WTC11 (cell line): ENCODE results near the gene NSMF. TPM values are rescaled to one million over a fixed set of nuclear protein-coding genes. Genes with fewer than 3 reads are reported as not detected.

ENCODE experiments used
- ATAC-seq: fragments of 200-7000 bp; cut with Tn5 transposase; 2 replicates; pipeline ENCODE4 v1.10.0; 2021; ENCODE audit warnings: mild to moderate bottlenecking, moderate library complexity
- CTCF ChIA-PET: fragments of 300-600 bp; sonication (Branson Sonifier 250); formaldehyde crosslinking; loops from one replicate; lab custom pipeline; 2021; ENCODE audit warnings: antibody characterized with exemption; lab: Charles Lee
- POLR2A ChIA-PET: fragments of 350-600 bp; sonication (Branson Sonifier 250); formaldehyde crosslinking; loops from one replicate; lab custom pipeline; 2021; ENCODE audit warnings: antibody characterized with exemption; lab: Charles Lee
- DNase-seq: peaks from one replicate; pipeline ENCODE4 v3.0.0; 2021; ENCODE audit warnings: low spot score
- H3K27ac Mint-ChIP-seq: 2 replicates; pipeline ENCODE4 v1.8.0; 2021; ENCODE audit warnings: mixed read lengths
- H3K27me3 Mint-ChIP-seq: 2 replicates; pipeline ENCODE4 v1.8.0; 2021; ENCODE audit warnings: low read depth, mild to moderate bottlenecking, moderate library complexity, mixed read lengths
- H3K36me3 Mint-ChIP-seq: 2 replicates; pipeline ENCODE4 v1.8.0; 2021; ENCODE audit warnings: mixed read lengths
- H3K4me1 Mint-ChIP-seq: 2 replicates; pipeline ENCODE4 v1.8.0; 2022; ENCODE audit warnings: mixed read lengths
- H3K4me3 Mint-ChIP-seq: 2 replicates; pipeline ENCODE4 v1.8.0; 2021; ENCODE audit warnings: mild to moderate bottlenecking, moderate library complexity, mixed read lengths
- H3K9me3 Mint-ChIP-seq: 2 replicates; pipeline ENCODE4 v1.8.0; 2021; ENCODE audit warnings: mixed read lengths
- GRHL2 ChIP-seq: fragments of 250-450 bp; sonication (Bioruptor Pico); IDR thresholded peaks from 2 replicates; pipeline ENCODE4 v1.8.0; 2022; ENCODE audit warnings: mild to moderate bottlenecking, moderate library complexity; ENCODE audit not compliant: insufficient replicate concordance, severe bottlenecking
- GTF2I ChIP-seq: fragments of 250-450 bp; sonication (Bioruptor Pico); conservative IDR thresholded peaks from 2 replicates; pipeline ENCODE4 v1.4.0; 2021; ENCODE audit warnings: mild to moderate bottlenecking
- HMGA2 ChIP-seq: fragments of 250-450 bp; sonication (Bioruptor Pico); IDR thresholded peaks from 2 replicates; pipeline ENCODE4 v1.4.0; 2021; ENCODE audit warnings: mild to moderate bottlenecking, moderate library complexity
- IRF2 ChIP-seq: sonication (generic); formaldehyde crosslinking; IDR thresholded peaks from 2 replicates; pipeline ENCODE4 v1.8.0; 2022; ENCODE audit warnings: low read depth, missing genetic modification reagents, borderline replicate concordance
- JUN ChIP-seq: sonication (generic); formaldehyde crosslinking; IDR thresholded peaks from 2 replicates; pipeline ENCODE4 v1.8.0; 2023; ENCODE audit warnings: mild to moderate bottlenecking, missing genetic modification reagents
- NR3C1 ChIP-seq: sonication (generic); formaldehyde crosslinking; conservative IDR thresholded peaks from 2 replicates; pipeline ENCODE4 v1.8.1; 2023; ENCODE audit warnings: low read depth, mild to moderate bottlenecking, missing genetic modification reagents
- SMAD3 ChIP-seq: sonication (generic); formaldehyde crosslinking; IDR thresholded peaks from 2 replicates; pipeline ENCODE4 v1.8.0; 2022; ENCODE audit warnings: missing genetic modification reagents, mild to moderate bottlenecking, borderline replicate concordance
- SOX15 ChIP-seq: fragments of 250-450 bp; sonication (Bioruptor Pico); IDR thresholded peaks from 2 replicates; pipeline ENCODE4 v1.9.0; 2021; ENCODE audit warnings: mild to moderate bottlenecking
- TEAD1 ChIP-seq: sonication (generic); formaldehyde crosslinking; IDR thresholded peaks from 2 replicates; pipeline ENCODE4 v1.8.0; 2022; ENCODE audit warnings: mild to moderate bottlenecking, missing genetic modification reagents
- ZNF121 ChIP-seq: sonication (generic); formaldehyde crosslinking; IDR thresholded peaks from 2 replicates; pipeline ENCODE4 v1.8.0; 2023; ENCODE audit warnings: missing genetic modification reagents
- ZNF317 ChIP-seq: sonication (generic); formaldehyde crosslinking; IDR thresholded peaks from 2 replicates; pipeline ENCODE4 v1.8.1; 2023; ENCODE audit warnings: low read depth, mild to moderate bottlenecking, moderate library complexity, missing genetic modification reagents, borderline replicate concordance
- total RNA-seq: library from RNA; stranded (reverse); gene quantifications from 3 replicates; pipeline ENCODE4 v1.2.3, GENCODE V29; 2021
- TF ChIP-seq, protein P1 (sequence below): sonication (generic); formaldehyde crosslinking; IDR thresholded peaks from 2 replicates; pipeline ENCODE4 v1.8.1; 2022; ENCODE audit warnings: missing genetic modification reagents, borderline replicate concordance
- TF ChIP-seq, protein P2 (sequence below): sonication (generic); formaldehyde crosslinking; conservative IDR thresholded peaks from 2 replicates; pipeline ENCODE4 v1.8.1; 2023; ENCODE audit warnings: mild to moderate bottlenecking, low read depth, missing genetic modification reagents, moderate library complexity
- TF ChIP-seq, protein P3 (sequence below): fragments of 250-450 bp; sonication (Bioruptor Pico); IDR thresholded peaks from 2 replicates; pipeline ENCODE4 v1.9.0; 2021; ENCODE audit warnings: mild to moderate bottlenecking, borderline replicate concordance
- TF ChIP-seq, protein P4 (sequence below): fragments of 250-450 bp; sonication (Bioruptor Pico); conservative IDR thresholded peaks from 2 replicates; pipeline ENCODE4 v1.9.0; 2021; ENCODE audit warnings: mild to moderate bottlenecking
- TF ChIP-seq, protein P5 (sequence below): sonication (generic); formaldehyde crosslinking; conservative IDR thresholded peaks from 2 replicates; pipeline ENCODE4 v1.8.1; 2022; ENCODE audit warnings: mild to moderate bottlenecking, missing genetic modification reagents

The NSMF gene
- total RNA-seq, 1 experiment from 2014 or later, result 61.9 TPM

DNA sequence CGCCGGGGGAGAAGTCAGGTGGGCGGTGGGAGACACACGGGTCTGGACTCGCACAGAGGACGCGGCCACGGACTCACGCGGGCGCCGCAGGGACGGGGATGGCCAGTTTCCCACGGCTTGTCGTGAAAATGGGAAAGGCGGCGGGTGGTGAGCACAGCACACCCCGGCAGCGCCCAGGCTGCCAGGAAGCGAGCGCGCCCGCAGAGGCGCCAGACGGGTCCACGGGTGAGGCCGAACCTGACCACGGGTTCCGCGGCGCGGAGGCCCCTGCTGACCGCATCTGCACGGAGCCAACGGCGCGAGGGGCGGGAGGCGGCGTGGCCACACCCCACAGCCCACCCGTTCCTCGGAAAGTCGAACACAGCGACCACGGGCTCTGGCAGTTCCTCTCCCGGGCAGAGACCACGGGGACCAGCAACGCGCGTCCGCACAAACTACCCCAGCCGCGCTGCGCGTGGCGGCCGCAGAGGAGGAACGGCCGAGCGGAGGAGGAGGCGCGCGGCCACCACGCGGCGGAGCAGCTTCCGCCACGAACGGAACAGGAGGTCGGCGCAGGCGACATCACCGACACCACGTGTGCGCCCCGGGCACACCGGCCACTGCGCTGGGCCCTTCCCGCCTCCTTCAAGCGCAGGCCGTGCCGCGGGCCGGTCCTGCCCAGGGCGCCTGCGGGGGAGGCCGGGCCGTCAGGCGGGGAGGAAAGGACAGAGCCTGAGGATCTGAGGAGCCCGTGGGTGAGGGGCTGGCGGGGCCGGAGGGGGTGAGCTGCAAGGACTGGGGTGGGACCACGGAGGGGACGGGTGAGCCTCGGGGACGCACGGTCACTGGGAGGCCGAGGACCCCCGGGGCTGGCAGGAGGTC lies 41.7 kb downstream of the NSMF start:
- no peak for TF ChIP-seq ZNF121 (CRISPR knock-in tag)
- TF ChIP-seq, protein P1, sequence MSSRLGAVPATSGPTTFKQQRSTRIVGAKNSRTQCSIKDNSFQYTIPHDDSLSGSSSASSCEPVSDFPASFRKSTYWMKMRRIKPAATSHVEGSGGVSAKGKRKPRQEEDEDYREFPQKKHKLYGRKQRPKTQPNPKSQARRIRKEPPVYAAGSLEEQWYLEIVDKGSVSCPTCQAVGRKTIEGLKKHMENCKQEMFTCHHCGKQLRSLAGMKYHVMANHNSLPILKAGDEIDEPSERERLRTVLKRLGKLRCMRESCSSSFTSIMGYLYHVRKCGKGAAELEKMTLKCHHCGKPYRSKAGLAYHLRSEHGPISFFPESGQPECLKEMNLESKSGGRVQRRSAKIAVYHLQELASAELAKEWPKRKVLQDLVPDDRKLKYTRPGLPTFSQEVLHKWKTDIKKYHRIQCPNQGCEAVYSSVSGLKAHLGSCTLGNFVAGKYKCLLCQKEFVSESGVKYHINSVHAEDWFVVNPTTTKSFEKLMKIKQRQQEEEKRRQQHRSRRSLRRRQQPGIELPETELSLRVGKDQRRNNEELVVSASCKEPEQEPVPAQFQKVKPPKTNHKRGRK (CRISPR knock-in tag), result no peak
- TF ChIP-seq SMAD3 (CRISPR knock-in tag), result no peak
- no peak for TF ChIP-seq GTF2I
- CTCF ChIA-PET, result no interaction called here
- POLR2A ChIA-PET, result no interaction called here

DNA sequence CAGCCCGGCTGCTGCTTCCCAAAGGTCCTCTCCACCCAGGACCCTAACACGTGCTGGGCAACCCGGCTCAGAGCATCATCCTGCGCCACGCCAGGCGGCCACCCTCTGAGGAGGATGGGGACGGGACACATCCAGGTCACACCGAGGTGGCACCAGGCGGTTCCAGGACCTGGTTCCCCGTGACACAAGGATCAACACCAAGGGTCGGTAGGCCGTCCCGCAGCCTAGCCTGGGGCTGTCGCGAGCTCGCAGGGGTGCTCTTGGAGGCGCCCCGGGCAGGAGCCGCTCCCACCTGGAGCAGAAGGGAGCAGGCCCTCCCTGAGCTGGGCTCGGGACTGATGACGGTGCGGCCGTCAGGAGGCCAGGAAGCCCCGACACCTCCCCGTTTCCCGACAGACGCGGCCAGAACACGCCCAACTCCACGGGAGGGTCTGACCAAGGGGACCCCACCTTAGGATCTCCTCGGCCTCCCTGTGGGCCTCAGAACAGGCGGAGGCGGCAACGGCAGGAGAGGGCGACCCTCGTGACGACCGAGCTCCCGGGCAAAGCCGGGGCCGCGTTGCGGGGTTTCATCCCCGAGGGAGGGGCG lies 42.5 kb downstream of the NSMF start:
- ATAC-seq (no peak), DNase-seq (no peak)

More for the DNA sequence above, 41.7 kb downstream of the NSMF start:
- Mint-ChIP-seq H3K36me3 (no peaks in the 10 kb centered on the region), H3K27me3 (no peaks in the 10 kb centered on the region), H3K4me1 (peaks cover 7% of the 10 kb centered on the region), H3K4me3 (no peak overlapping the region), H3K9me3 (no peaks in the 10 kb centered on the region), H3K27ac (no peak overlapping the region)
- no peak for ATAC-seq
- DNase-seq, result peak; percentile 10

More for the DNA sequence above, 42.5 kb downstream of the NSMF start:
- Mint-ChIP-seq H3K4me3 (no peak overlapping the region), H3K27me3 (no peaks in the 10 kb centered on the region), H3K36me3 (no peaks in the 10 kb centered on the region), H3K4me1 (no peaks in the 10 kb centered on the region), H3K27ac (no peak overlapping the region), H3K9me3 (no peaks in the 10 kb centered on the region)
- TF ChIP-seq ZNF317 (CRISPR knock-in tag) (no peak), NR3C1 (CRISPR knock-in tag) (no peak), JUN (CRISPR knock-in tag) (no peak), GRHL2 (CRISPR knock-in tag) (no peak), IRF2 (CRISPR knock-in tag) (no peak), SOX15 (no peak), HMGA2 (CRISPR knock-in tag) (no peak), TEAD1 (CRISPR knock-in tag) (no peak)
- TF ChIP-seq, protein P2, sequence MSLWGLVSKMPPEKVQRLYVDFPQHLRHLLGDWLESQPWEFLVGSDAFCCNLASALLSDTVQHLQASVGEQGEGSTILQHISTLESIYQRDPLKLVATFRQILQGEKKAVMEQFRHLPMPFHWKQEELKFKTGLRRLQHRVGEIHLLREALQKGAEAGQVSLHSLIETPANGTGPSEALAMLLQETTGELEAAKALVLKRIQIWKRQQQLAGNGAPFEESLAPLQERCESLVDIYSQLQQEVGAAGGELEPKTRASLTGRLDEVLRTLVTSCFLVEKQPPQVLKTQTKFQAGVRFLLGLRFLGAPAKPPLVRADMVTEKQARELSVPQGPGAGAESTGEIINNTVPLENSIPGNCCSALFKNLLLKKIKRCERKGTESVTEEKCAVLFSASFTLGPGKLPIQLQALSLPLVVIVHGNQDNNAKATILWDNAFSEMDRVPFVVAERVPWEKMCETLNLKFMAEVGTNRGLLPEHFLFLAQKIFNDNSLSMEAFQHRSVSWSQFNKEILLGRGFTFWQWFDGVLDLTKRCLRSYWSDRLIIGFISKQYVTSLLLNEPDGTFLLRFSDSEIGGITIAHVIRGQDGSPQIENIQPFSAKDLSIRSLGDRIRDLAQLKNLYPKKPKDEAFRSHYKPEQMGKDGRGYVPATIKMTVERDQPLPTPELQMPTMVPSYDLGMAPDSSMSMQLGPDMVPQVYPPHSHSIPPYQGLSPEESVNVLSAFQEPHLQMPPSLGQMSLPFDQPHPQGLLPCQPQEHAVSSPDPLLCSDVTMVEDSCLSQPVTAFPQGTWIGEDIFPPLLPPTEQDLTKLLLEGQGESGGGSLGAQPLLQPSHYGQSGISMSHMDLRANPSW (CRISPR knock-in tag), result no peak
- TF ChIP-seq, protein P3, sequence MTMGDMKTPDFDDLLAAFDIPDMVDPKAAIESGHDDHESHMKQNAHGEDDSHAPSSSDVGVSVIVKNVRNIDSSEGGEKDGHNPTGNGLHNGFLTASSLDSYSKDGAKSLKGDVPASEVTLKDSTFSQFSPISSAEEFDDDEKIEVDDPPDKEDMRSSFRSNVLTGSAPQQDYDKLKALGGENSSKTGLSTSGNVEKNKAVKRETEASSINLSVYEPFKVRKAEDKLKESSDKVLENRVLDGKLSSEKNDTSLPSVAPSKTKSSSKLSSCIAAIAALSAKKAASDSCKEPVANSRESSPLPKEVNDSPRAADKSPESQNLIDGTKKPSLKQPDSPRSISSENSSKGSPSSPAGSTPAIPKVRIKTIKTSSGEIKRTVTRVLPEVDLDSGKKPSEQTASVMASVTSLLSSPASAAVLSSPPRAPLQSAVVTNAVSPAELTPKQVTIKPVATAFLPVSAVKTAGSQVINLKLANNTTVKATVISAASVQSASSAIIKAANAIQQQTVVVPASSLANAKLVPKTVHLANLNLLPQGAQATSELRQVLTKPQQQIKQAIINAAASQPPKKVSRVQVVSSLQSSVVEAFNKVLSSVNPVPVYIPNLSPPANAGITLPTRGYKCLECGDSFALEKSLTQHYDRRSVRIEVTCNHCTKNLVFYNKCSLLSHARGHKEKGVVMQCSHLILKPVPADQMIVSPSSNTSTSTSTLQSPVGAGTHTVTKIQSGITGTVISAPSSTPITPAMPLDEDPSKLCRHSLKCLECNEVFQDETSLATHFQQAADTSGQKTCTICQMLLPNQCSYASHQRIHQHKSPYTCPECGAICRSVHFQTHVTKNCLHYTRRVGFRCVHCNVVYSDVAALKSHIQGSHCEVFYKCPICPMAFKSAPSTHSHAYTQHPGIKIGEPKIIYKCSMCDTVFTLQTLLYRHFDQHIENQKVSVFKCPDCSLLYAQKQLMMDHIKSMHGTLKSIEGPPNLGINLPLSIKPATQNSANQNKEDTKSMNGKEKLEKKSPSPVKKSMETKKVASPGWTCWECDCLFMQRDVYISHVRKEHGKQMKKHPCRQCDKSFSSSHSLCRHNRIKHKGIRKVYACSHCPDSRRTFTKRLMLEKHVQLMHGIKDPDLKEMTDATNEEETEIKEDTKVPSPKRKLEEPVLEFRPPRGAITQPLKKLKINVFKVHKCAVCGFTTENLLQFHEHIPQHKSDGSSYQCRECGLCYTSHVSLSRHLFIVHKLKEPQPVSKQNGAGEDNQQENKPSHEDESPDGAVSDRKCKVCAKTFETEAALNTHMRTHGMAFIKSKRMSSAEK (CRISPR knock-in tag), result no peak
- TF ChIP-seq, protein P4, sequence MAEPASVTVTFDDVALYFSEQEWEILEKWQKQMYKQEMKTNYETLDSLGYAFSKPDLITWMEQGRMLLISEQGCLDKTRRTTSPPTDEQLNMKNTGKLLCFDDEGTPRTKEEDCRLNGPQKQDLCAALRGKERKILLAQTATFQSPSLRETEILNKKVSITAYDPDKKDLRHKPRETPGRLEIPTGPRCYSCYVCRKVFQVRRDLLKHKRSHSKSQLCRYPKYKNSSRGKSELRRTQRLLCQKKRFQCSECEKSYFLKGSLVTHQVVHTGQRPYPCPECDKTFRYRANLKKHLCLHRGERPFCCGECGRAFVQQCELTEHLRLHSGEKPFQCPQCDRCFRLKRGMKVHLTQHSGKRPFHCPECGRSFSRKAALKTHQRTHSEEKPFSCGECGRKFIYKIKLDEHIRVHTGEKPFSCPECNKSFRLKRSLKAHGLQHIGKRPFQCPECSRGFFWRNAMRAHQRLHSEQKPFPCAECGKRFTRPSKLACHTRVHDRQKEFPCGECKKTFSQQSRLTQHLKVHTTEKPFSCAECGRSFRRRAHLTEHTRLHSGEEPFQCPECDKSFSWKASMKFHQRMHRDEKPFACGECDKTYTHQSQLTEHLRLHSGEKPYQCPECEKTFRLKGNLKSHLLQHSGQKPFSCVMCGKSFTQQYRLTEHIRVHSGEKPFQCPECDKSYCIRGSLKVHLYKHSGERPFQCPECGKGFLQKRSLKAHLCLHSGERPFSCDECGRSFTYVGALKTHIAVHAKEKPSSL (CRISPR knock-in tag), result no peak
- TF ChIP-seq, protein P5, sequence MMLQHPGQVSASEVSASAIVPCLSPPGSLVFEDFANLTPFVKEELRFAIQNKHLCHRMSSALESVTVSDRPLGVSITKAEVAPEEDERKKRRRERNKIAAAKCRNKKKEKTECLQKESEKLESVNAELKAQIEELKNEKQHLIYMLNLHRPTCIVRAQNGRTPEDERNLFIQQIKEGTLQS (CRISPR knock-in tag), result no peak
- POLR2A ChIA-PET, result no interaction called here
- CTCF ChIA-PET, result interaction anchor here (0.5 kb wide), 1 partner anchor 41 kb away, joined by 3 read pairs; no protein-coding TSS in a partner anchor
